OCI-LY7 (cell line): ENCODE measurements around the gene LRRC42. TPM values are rescaled to one million over a fixed set of nuclear protein-coding genes. Genes with fewer than 3 reads are reported as not detected.
"Not testable (repeated sequence)": the region's sequence is repeated elsewhere in the genome, so short reads cannot be mapped to it uniquely, and the experiment has no call there.

Experiments used
- BruUV-seq: library from RNA; stranded (reverse); fragments of 400-500 nt; replicated peaks from 2 replicates; lab custom pipeline; 2021; lab: Mats Ljungman, UMichigan
- CTCF ChIA-PET: fragments of 300-600 bp; sonication (Branson Sonifier 250); formaldehyde crosslinking; loops from one replicate; lab custom pipeline; 2022; ENCODE audit warnings: antibody characterized with exemption; ENCODE audit not compliant: unreplicated experiment; lab: Charles Lee
- POLR2A ChIA-PET: fragments of 300-600 bp; sonication (Branson Sonifier 250); formaldehyde crosslinking; loops from one replicate; lab custom pipeline; 2022; ENCODE audit warnings: antibody characterized with exemption; lab: Charles Lee
- DNase-seq: peaks from one replicate; pipeline ENCODE4 v3.0.0-alpha.2; 2015; ENCODE audit warnings: low spot score
- H2AFZ ChIP-seq: fragments of 200-600 bp; sonication (generic), shearing (Covaris generic); 2 replicates; pipeline ENCODE4 v1.6.1; 2014; ENCODE audit warnings: mild to moderate bottlenecking, antibody characterized with exemption, low read length, moderate library complexity
- H3K27ac ChIP-seq: fragments of 200-600 bp; sonication (generic); 2 replicates; pipeline ENCODE4 v1.5.1; 2014; ENCODE audit warnings: mixed run types, low read depth, mild to moderate bottlenecking, moderate library complexity, low read length, inconsistent platforms; ENCODE audit not compliant: poor library complexity, severe bottlenecking
- H3K36me3 ChIP-seq: fragments of 200-600 bp; sonication (generic); 2 replicates; pipeline ENCODE4 v1.6.1; 2014; ENCODE audit warnings: mild to moderate bottlenecking, antibody characterized with exemption, low read length, moderate library complexity, mixed read lengths; ENCODE audit not compliant: insufficient read depth
- H3K4me1 ChIP-seq: fragments of 200-600 bp; sonication (generic); 2 replicates; pipeline ENCODE4 v1.5.1; 2014; ENCODE audit warnings: mild to moderate bottlenecking, low read length; ENCODE audit not compliant: insufficient read depth, poor library complexity, severe bottlenecking
- H3K4me2 ChIP-seq: fragments of 200-600 bp; sonication (generic); 2 replicates; pipeline ENCODE4 v1.6.1; 2014; ENCODE audit warnings: mild to moderate bottlenecking, low read length
- H3K4me3 ChIP-seq: fragments of 200-600 bp; sonication (generic); 2 replicates; pipeline ENCODE4 v1.5.1; 2014; ENCODE audit warnings: mild to moderate bottlenecking, low read depth, low read length; ENCODE audit not compliant: poor library complexity, severe bottlenecking
- H3K79me2 ChIP-seq: fragments of 200-600 bp; sonication (generic); 2 replicates; pipeline ENCODE4 v1.6.1; 2016; ENCODE audit warnings: low read depth, mild to moderate bottlenecking, low read length, moderate library complexity, mixed read lengths; ENCODE audit not compliant: insufficient read depth
- H3K9me2 ChIP-seq: fragments of 200-600 bp; sonication (generic); 2 replicates; pipeline ENCODE4 v1.6.1; 2016; ENCODE audit warnings: mild to moderate bottlenecking, low read length, mixed read lengths; ENCODE audit not compliant: insufficient read depth
- H3K9me3 ChIP-seq: fragments of 200-600 bp; sonication (generic); 2 replicates; pipeline ENCODE4 v1.6.1; 2014; ENCODE audit warnings: mild to moderate bottlenecking, mixed run types, low read length, mixed read lengths
- H4K20me1 ChIP-seq: fragments of 200-600 bp; sonication (generic); 2 replicates; pipeline ENCODE4 v1.6.1; 2014; ENCODE audit warnings: mild to moderate bottlenecking, antibody characterized with exemption, low read length, moderate library complexity, mixed read lengths; ENCODE audit not compliant: insufficient read depth
- CTCF ChIP-seq: fragments of 200-600 bp; sonication (generic); conservative IDR thresholded peaks from 2 replicates; pipeline ENCODE4 v1.5.1; 2014; ENCODE audit warnings: mild to moderate bottlenecking, antibody characterized with exemption, low read length, moderate library complexity, mixed read lengths
- EZH2phosphoT487 ChIP-seq: fragments of 200-600 bp; sonication (generic); IDR thresholded peaks from 2 replicates; pipeline ENCODE4 v1.6.1; 2018; ENCODE audit warnings: low read depth, borderline replicate concordance, mild to moderate bottlenecking, mixed run types, antibody characterized with exemption, low read length, moderate library complexity, mixed read lengths
- intact Hi-C: fragments of 100-400 bp; cut with micrococcal nuclease; formaldehyde crosslinking; loops from one replicate; pipeline ENCODE4 v1.10.0; 2022; ENCODE audit not compliant: unreplicated experiment
- total RNA-seq, 2 experiments: library from RNA; depleted of rRNA in 1 of 2; stranded (reverse); fragments of >200 nt in 1 of 2; shearing (Covaris generic) in 1 of 2; gene quantifications; 2 replicates each; pipeline ENCODE4 v1.2.3, GENCODE V29; 2014 to 2022

Gene LRRC42
- total RNA-seq, 2 experiments from 2014 or later = 17.5 to 18.5 TPM

- Histone ChIP-seq H3K27ac (no peak overlapping the region), H2AFZ (no peak overlapping the region), H3K79me2 (no peaks in the 10 kb centered on the region), H3K4me3 (no peak overlapping the region), H3K9me2 (no peaks in the 10 kb centered on the region), H3K4me2 (no peak overlapping the region), H3K36me3 (peaks cover 45% of the 10 kb centered on the region), H4K20me1 (no peaks in the 10 kb centered on the region), H3K4me1 (no peaks in the 10 kb centered on the region), H3K9me3 (no peaks in the 10 kb centered on the region)
- ChIA-PET CTCF (no interaction called here), POLR2A (interaction anchor here (0.7 kb wide), 1 partner anchor 105 kb away, joined by 3 read pairs; no protein-coding TSS in a partner anchor)
- DNase-seq = no peak
- TF ChIP-seq CTCF (no peak), EZH2phosphoT487 (no peak)
- no TSS peak for BruUV-seq
- intact Hi-C loops = no loop called here
Measured at GRCh38 chr1:53967409-53968124, 21.4 kb downstream of the LRRC42 start.

- CTCF ChIA-PET = no interaction called here
- BruUV-seq = no TSS peak
Measured at GRCh38 chr1:53968125-53968513, 22.0 kb downstream of the LRRC42 start.

GRCh38 chr1:53969323-53969722 is 23.2 kb downstream of the LRRC42 start:
- CTCF ChIA-PET, H3K4me3 ChIP-seq, H3K4me2 ChIP-seq, H4K20me1 ChIP-seq, H2AFZ ChIP-seq, DNase-seq, H3K9me3 ChIP-seq, intact Hi-C loops, BruUV-seq, H3K4me1 ChIP-seq, H3K79me2 ChIP-seq, H3K9me2 ChIP-seq, H3K27ac ChIP-seq: not testable (repeated sequence)
- H3K36me3 ChIP-seq = peaks cover 35% of the 10 kb centered on the region; the same call in 1 of the 2 replicates
- POLR2A ChIA-PET = interaction anchor here (0.6 kb wide), 2 partner anchors 13 to 30 kb away, joined by 3 to 4 read pairs; no protein-coding TSS in a partner anchor

More at GRCh38 chr1:53968125-53968513, 22.0 kb downstream of the LRRC42 start:
- POLR2A ChIA-PET = interaction anchor here (0.7 kb wide), 2 partner anchors 105 to 596 kb away, joined by 3 to 9 read pairs; no protein-coding TSS in a partner anchor
- Histone ChIP-seq H3K36me3 (peaks cover 40% of the 10 kb centered on the region), H3K4me1 (no peaks in the 10 kb centered on the region), H3K9me3 (no peaks in the 10 kb centered on the region), H4K20me1 (no peaks in the 10 kb centered on the region), H3K79me2 (no peaks in the 10 kb centered on the region), H3K4me3 (no peak overlapping the region), H3K27ac (no peak overlapping the region), H3K9me2 (no peaks in the 10 kb centered on the region), H2AFZ (no peak overlapping the region), H3K4me2 (no peak overlapping the region)
- TF ChIP-seq EZH2phosphoT487 (no peak), CTCF (no peak)
- no peak for DNase-seq
- intact Hi-C loops = no loop called here
